Activated CD4-positive, CD25-positive, alpha-beta regulatory T cell (primary cell): ENCODE results near the gene L3MBTL3.
"Not testable (repeated sequence)": the region's sequence is repeated elsewhere in the genome, so short reads cannot be mapped to it uniquely, and the experiment has no call there.

Experiments used
- DNase-seq, 4 experiments: peaks; one replicate each; lab custom pipeline; 2025; lab: John Stamatoyannopoulos, UW

L3MBTL3 gene

DNA sequence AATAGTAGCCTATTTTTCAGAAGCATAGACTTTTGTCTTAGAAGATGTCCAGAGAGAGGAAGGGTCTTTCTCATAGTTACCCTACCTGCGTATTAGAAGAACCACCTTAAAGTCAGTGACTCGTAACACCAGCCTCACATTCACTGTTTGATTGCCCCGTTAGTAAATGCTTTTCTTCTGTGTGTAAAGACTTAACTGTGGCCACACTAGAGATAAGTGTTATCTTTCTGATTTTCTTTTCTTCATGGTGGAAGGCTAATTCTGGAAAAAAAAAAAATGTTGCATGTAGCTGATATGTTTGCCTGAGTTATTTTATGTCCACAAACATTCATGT is 120.5 kb downstream of the L3MBTL3 start:
- no peak for DNase-seq

DNA sequence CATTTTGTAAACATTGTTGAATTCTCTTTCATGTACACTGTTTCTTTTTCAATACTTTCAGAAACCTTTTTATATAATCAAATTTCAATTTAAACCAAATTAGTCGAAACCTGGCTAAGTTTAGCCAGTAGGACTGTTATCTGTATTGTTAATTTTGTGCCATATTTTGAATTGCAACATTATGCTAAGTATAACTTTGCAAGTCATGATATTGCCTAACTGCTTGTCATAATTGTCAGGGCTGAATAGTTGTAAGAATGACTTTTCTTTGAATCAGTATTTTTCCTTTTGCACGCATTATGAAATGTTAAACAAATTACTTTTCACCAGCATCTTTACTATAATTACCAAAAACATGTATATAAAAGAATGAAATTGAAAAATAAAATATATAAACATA is 121.7 kb downstream of the L3MBTL3 start:
- no peak for DNase-seq

GRCh38 chr6:130143709-130144108 is 125.3 kb downstream of the L3MBTL3 start:
- no peak for DNase-seq

DNA sequence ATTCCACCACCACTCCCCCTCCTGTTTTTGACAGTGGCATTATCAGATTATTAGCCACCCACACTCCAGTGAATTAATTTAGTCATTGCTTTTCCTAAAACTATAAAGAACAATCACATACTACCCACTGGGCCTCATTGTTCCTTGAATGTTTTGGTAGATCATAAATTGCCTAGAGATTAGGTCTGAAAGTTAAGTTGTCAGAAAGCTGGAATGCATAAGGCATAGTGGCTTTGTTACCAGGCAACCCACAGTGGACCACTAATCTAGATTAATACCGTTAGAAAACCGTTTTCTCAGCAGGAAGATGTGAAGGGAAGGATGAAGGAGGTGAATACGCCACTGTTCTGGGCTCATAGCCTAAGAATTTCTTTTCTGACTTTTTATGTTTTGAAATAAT is 128.7 kb downstream of the L3MBTL3 start:
- DNase-seq: no peak

- DNase-seq: no peak
Measured at GRCh38 chr6:130148181-130148580, 129.8 kb downstream of the L3MBTL3 start.

DNA sequence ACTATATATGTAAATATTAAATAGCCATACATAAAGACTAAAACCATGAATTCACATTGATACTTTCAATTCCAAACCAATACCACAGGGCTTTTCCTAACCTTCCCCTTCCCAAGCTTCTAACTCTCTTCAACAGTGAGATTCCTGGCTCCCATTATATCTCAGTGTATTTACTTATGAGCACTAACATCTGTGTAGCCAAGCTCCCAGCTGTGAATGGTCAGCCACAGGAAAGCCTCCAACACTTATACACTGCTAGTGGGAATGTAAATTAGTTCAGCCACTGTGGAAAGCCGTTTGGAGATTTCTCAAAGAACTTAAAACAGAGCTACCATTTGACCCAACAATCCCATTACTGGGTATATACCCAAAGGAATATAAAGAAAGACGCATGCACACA is 130.6 kb downstream of the L3MBTL3 start:
- not testable (repeated sequence) for DNase-seq

DNA sequence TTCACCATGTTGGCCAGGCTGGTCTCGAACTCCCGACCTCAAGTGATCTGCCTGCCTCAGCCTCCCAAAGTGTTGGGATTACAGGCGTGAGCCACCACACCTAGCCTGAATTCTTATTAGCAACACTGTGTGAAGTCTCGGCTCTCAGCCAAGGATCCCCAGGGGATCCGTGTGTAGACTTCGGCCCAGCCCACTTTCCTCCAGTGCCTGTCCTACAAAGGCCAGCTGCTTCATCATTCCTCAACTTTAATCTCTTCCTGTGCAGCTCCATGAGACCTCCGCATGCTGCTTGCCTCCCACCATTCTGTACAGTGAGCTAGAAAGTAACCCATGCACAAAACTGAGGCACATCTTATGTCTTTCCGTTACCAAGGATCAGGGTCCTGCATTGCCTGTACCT is 132.5 kb downstream of the L3MBTL3 start:
- DNase-seq: no peak

GRCh38 chr6:130152908-130153510 is 134.6 kb downstream of the L3MBTL3 start:
- DNase-seq: no peak

- no peak for DNase-seq
Measured at GRCh38 chr6:130156908-130157307, 138.5 kb downstream of the L3MBTL3 start.

GRCh38 chr6:130158056-130158455 is 139.7 kb downstream of the L3MBTL3 start:
- no peak for DNase-seq

- no peak for DNase-seq
Measured at GRCh38 chr6:130158548-130158947, 140.2 kb downstream of the L3MBTL3 start.

DNA sequence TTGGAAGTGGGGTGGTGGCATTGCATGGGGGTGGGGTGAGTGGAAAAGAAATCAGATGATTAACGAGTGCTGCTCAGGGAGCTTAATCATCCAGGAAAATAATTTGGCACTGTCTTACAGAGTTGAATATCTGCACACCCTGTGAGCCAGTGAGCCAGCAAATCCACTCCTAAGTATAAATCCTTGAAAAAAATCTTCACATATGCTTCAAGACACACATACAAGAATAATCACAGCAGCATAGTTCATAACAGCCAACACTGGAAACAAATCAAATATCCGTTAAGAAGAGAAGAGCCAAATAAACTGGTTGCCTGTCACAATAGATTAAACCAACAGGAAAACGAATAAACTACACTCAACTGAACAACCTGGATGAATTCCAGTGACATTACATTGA is 141.6 kb downstream of the L3MBTL3 start:
- no peak for DNase-seq

GRCh38 chr6:130161683-130162404 is 143.5 kb downstream of the L3MBTL3 start:
- DNase-seq: no peak

DNA sequence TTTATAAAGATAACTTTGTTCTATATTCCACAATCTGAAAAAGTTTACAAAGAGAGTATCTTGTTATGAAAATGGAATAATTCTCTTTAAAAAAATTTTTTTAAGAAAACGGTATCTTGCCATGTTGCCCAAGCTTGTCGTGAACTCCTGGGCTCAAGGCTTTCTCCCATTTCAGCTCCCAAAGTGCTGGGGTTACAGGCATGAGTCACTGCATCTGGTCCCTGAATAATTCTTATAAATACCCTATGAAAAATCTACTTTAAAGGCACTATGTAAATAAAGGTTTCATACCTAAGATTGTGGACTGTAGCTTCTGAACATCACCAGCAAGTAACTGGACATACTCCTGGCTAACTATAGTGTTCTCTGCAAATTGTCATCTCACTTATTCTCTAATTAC is 144.0 kb downstream of the L3MBTL3 start:
- no peak for DNase-seq

DNA sequence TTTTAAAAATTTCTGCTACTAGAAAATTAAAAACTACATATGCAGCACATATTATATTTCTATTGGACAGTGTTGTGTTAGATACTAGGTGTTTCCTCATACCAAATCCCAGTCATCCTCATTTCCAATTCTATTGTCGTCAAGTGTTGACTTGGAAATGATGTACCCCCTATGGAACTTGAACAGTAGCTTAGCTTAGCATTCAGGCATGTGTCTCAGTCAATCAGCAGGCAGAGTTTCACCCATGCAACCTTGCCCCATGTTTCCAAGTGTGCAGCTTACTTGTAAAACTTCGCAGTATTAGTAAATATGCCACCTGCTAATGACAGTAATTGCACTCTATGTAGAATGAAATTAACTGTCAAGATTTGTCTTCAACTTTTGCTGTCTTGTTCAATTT is 144.9 kb downstream of the L3MBTL3 start:
- DNase-seq: no peak

- no peak for DNase-seq
Measured at GRCh38 chr6:130164251-130164650, 145.9 kb downstream of the L3MBTL3 start.

GRCh38 chr6:130167655-130168054 is 149.3 kb downstream of the L3MBTL3 start:
- no peak for DNase-seq

GRCh38 chr6:130170160-130170559 is 151.8 kb downstream of the L3MBTL3 start:
- not testable (repeated sequence) for DNase-seq

DNA sequence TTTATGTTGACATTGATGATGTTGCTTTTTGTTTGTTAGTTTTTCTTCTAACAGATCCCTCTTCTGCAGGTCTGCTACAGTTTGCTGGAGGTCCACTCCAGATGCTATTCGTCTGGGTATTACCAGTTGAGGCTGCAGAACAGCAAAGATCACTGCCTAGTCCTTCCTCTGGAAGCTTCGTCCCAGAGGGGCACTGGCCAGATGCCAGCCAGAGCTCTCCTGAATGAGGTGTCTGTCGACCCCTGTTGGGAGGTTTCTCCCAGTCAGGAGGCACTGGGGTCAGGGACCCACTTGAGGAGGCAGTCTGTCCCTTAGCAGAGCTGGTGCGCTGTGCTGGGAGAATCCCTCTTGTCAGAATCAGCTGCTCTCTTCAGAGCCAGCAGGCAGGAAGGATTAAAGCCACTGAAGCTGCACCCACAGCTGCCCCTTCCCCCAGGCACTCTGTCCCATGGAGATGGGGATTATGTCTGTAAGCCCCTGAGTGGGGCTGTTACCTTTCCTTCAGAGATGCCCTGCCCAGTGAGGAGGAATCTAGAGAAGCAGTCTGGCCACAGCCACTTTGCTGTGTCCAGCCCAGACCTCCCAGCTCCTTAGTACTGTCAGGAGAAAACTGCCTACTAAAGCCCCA is 155.1 kb downstream of the L3MBTL3 start:
- not testable (repeated sequence) for DNase-seq

DNA sequence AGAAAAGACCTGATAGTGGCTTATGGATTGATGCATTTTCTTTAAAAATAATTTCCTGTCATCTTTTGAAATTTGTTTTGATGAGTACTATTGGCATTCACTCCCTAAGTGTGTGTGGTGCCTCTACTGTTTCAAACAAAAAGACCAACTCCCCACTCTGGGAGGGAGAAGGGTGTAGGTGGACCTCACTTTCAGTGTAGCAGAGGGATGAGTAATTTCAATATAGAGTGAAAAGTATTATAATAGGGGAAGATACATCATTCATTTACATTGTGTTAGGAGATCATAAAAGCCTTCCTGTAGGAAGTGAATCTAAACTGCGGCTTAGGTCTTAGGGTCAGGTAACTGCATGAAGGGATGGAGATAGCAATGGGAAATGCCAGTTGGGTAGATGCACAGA is 158.0 kb downstream of the L3MBTL3 start:
- DNase-seq: no peak

- no peak for DNase-seq
Measured at GRCh38 chr6:130178692-130179091, 160.3 kb downstream of the L3MBTL3 start.

DNA sequence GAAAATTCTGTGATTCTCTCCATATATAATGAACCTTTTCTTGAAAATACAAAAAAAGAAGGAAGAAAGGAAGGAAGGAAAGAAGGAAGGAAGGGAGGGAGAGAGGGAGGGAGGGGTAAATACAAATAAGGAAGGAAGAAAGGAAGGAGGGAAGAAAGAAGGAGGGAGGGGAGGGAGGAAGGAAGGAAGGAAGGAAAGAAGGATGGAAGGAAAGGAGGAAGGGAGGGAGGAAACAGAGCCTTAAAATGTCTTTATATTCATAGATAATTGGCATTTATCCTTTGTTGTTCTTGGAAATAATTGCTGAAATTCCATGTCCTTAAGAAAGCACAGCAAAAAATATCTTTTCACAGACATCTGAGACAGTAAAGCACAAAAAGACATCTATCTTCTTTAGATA is 164.1 kb downstream of the L3MBTL3 start:
- DNase-seq: no peak
